ENCODE results near the gene PRPF40A.

PRPF40A gene

DNA sequence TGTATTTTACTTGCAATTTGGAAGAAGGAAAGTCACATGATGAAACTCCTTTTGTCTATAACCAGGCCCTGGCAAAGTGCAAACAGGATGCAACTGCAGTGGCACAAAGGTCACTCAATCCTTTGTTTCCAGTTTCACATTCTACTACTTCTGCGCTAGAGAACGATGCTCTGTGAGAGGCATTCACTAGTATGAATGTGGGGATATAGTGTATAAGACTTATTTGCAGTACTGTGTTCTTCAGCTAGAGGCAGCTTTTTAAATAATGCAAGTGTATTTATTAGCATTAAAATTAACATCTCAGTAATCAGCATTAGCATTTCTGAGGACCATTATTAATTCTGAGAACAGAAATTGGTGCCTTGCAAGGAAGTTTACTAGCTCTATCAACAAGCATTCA, 68.9 kb downstream of the PRPF40A start:
- DNase-seq = no peak

DNA sequence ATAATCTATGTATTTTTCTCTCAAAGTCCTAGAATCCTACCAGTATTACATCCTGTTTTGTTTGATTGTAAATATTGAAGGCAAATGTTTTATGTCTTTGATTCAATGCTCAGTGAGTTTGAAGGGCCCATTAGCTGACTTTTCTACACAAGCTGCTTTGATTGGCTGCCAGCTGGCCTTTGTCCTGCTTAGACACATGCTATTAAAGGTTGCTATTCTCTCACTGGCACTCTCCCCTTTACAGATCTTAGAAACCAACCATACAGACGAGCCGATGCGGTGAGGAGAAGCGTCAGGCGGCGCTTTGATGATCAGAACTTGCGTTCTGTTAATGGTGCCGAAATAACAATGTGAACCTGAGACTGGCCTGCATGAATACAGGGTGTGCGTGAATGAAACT, 69.7 kb downstream of the PRPF40A start:
- no peak for DNase-seq

- no peak for DNase-seq
Observed at GRCh38 chr2:152646775-152647174, 70.5 kb downstream of the PRPF40A start.

DNA sequence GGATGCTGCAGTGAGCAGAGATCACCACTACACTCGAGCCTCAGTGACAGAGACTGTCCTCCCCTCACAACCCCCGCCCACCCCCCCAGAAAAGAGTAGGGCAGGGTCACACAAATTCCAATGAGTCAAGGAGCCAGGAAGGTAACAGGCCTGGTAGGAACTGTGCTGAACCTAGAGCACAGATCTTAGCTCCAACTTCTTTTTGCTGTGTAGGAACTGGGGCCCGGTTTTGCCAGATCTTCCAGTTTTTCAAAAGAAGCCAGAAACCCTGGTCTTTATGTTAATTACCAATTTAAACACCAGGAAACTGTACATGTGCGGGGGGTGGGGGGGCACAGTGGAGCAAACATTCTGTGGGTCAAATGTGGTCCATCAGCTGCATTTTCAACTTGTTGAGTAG, 71.0 kb downstream of the PRPF40A start:
- DNase-seq = no peak

- no peak for DNase-seq
Observed at GRCh38 chr2:152644189-152644873, 72.9 kb downstream of the PRPF40A start.

- DNase-seq = no peak
Observed at GRCh38 chr2:152638590-152638989, 78.7 kb downstream of the PRPF40A start.

DNA sequence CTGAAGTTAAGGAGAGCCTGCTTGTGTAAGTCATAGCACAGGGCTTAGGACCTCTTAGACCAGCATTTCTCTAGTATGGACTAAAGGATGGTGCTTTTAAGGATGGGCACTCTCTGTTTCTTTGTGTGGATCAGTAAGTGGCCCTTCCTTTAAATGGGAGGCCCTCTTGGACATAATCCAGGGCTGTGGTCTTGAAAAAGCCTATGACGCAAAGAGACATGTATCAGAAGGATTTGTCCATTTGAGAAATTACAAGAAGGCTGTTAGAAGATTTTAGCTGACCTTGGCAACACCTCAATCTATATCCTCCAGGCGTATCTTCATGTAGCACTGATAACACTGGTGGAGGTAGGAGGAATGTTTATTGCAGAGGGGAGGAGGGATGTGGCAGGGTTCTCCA, 79.2 kb downstream of the PRPF40A start:
- no peak for DNase-seq

- DNase-seq = no peak
Observed at GRCh38 chr2:152637251-152637650, 80.0 kb downstream of the PRPF40A start.

- DNase-seq = peak; percentile 77
Observed at GRCh38 chr2:152635635-152636298, 81.5 kb downstream of the PRPF40A start.

DNA sequence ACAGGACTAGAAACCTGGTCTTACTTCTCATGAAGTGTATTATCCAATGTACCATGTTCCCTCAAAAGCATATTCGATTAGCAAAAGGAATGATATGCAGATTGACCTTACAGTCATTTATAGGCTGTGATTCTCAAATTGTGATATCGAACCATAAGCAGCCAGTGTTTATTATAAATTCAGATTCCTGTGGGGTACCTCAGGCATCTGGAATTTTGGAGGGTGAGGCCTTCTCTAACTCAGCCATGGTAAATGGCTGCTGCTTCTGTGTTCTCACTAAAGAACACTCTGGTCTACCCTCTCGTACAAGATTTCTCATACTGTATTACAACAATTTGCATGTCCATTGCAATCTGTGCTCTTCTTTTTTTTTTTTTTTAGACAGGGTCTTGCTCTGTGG, 84.5 kb downstream of the PRPF40A start:
- DNase-seq = no peak

DNA sequence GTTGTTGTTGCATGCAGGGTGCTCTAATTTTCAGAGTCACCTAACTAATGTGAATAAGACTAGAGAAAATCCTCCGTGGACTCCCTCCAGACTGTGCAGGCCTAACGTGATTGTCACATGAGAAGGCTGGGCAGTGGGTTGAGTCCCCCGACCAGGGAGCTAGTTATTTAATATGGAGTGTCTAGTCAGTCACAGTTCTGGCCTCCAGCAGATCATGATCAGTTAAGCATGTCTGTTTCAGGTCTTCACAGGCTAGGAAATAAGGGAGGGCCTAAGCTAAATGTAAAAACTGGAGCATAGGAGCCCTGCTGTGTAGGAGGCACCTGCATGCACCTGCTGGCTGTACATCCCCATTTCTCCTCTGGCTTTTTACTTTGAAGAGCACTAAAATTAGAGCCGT, 86.8 kb downstream of the PRPF40A start:
- DNase-seq = no peak

DNA sequence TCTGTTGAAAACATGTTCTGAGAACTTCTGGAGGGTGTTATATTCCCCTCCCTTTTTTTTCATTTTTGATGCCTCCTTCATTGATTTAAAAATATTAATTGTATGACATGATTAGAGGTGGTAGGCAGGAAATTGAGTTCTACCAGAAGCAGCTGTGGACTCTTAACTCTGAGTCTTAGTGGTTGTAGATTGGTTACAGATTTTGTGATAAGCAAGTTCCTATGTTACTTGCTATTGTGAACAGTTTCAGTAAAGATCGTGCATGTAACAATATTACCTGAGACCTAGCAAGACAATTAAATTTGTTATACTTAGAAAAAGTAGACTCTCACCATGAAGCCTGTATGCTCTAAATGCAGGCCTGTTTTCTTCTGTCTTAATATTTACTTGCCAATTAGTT, 88.1 kb downstream of the PRPF40A start:
- DNase-seq = no peak

DNA sequence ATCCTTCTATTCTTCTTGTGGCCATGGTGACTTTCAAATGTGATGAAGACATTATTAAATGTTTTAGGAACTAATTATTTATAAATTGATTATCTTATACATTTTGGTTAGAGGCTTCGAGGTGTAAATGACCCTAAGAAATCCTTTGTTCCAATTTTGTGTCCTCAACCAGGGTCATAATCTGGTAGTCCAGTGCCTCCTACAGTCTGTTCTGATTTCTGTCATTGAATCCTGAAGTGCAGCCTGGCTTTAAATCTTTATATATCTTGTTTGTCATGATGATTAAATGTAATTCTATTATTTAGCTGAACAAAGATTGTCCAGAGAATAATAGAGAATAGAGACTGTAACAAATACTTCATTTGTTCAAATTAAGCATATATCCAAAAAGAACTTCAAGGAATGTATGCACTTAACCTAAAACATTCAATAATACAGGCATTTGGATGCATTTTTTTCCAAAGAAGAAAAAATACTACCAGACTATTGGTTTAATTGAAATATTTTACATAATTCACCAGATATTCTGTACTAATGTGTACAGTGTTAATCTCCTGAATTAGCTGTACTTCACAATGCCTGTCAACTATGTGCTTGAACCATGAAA, 89.8 kb downstream of the PRPF40A start:
- no peak for DNase-seq

GRCh38 chr2:152626911-152627339, 90.3 kb downstream of the PRPF40A start:
- no peak for DNase-seq

- no peak for DNase-seq
Observed at GRCh38 chr2:152624805-152625204, 92.5 kb downstream of the PRPF40A start.

DNA sequence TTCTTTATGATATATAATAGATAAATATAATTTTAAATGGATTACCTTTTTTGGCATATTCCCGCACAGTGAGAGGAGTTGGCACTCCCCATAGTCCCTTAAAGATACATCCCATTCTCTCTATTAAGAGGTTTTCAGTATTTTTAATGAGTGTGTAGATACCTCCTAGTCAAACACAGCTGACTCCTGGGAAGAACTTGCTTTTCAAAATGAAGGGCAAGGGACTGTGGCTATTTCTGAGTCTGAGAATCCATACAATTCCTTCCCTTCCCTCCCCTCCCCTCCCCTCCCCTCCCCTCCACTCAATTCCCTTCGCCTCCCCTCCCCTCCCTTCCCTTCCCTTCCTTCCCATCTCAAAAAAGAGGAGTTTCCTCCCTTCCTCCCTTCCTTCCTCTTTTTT, 93.5 kb downstream of the PRPF40A start:
- DNase-seq = no peak

DNA sequence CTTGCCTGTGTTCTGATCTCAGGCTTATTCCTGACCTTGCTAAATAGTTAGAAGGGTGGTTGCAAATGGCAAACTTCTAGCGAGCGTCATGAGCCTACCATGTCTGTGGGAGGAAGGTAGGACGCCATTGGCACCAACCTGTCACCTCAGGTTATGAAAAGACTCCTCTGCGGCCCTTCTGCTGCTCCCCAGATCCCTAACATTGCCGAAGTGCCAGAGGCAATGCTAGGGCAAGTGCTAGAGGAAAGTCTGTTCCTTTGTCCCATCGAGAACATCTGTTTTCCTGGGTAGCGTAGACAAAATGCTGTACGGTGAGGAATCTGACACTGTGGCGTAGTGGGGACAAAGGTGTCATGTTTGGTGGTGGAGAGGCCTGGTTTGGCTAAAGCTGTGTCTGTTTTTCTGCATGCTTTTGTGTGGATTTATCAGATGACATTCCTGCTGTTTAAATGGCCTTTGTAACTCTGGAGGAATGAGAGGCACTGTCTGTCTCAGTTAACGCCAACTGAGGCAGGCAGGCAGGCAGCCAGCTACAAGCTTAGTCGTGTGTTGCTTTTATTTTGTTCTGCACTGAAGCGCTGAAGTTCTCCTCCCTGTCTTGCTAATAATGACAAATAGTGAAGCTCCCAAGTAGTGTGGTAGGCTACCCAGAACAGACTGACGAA, 94.1 kb downstream of the PRPF40A start:
- no peak for DNase-seq

- no peak for DNase-seq
Observed at GRCh38 chr2:152622219-152622618, 95.0 kb downstream of the PRPF40A start.

DNA sequence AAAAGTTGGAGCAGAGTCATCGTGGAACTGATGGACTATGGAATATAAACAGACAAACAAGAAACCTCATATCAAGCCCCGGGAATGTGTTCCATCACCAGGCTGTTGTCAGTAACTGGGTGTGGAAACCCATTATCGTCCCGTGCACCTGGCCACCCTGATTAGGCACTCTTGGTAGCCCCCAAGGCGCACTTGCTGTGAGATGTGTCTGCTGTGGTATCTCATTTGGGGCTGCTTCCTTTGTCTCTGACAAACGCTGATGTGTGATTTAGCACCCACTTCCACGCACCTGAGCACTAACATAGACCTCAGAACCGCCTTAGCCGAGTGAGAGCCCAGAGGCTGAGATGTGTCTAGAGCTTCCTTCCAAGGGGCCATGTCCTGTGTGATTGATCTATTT, 96.3 kb downstream of the PRPF40A start:
- no peak for DNase-seq

- no peak for DNase-seq
Observed at GRCh38 chr2:152620208-152620607, 97.1 kb downstream of the PRPF40A start.

DNA sequence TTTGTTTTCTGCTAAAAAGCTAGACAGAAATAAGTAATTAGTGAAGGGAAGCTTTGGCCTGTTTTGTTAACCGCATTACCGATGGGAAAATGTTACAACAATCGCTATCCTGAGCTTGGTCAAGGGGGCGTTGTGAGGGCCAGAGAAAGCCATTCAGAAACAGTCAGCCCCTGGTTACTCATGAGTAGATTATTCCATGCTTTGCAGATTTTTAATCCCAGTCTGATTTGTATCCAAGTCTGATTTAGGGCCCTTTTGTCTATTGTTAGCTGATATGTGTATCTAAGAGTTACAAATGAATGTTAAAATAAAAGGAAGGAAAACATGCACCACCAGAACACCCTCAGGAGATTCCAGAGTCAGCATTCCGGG, 99.1 kb downstream of the PRPF40A start:
- no peak for DNase-seq

GRCh38 chr2:152617456-152618192, 99.6 kb downstream of the PRPF40A start:
- no peak for DNase-seq

GRCh38 chr2:152615177-152615576, 102.1 kb downstream of the PRPF40A start:
- no peak for DNase-seq

Data from CD4-positive, alpha-beta T cell treated with Interleukin-6 for 4 hours (primary cell).